ENCODE results near the gene CGREF1. TPM values are rescaled to one million over a fixed set of nuclear protein-coding genes. Genes with fewer than 3 reads are reported as not detected.

The CGREF1 gene
- total and polyA plus RNA-seq, 2 donors (not counting 3 experiments of a cell fraction or from before 2014, with no cell fraction given): 2.9 to 5.8 TPM

- POLR2A ChIA-PET: no interaction called here
- Histone ChIP-seq H3K4me3 (replicated peaks in 1 of 3; ENCODE audit: insufficient read depth in 1 of 3, low read depth in 1 of 3, low read length in 3 of 3) (no peak within 1 kb of the TSS), H3K27ac (ENCODE audit: insufficient read depth, low read depth, low read length) (no peak within 1 kb of the TSS), H3K79me2 (ENCODE audit: control insufficient read depth, insufficient read depth, low read length) (peaks cover under 1% of the 10 kb centered on the region), H3K36me3 (ENCODE audit: control insufficient read depth in 2 of 2, extremely low read depth in 1 of 2, insufficient read depth in 2 of 2, low read length in 2 of 2) (no peaks in the 10 kb centered on the region), H3K9me1 (replicated peaks; ENCODE audit: control insufficient read depth, extremely low read depth, insufficient read depth, low read length) (no peaks in the 10 kb centered on the region), H2AFZ (ENCODE audit: low read depth, low read length) (no peak within 1 kb of the TSS), H3K9me3 (replicated peaks; ENCODE audit: control insufficient read depth, insufficient read depth, low read length) (no peaks in the 10 kb centered on the region), H3K4me1 (ENCODE audit: control insufficient read depth, extremely low read depth, insufficient read depth, low read length) (no peaks in the 10 kb centered on the region), H3K27me3 (ENCODE audit: control insufficient read depth in 2 of 2, insufficient read depth in 2 of 2, low read length in 2 of 2) (peaks cover 3 to 14% of the 10 kb centered on the region in 2 experiments), H3K9ac (replicated peaks; ENCODE audit: extremely low read depth, insufficient read depth, low read length) (no peak within 1 kb of the TSS), H4K20me1 (replicated peaks; ENCODE audit: control insufficient read depth, extremely low read depth, insufficient read depth, low read length) (no peaks in the 10 kb centered on the region), H3K4me2 (ENCODE audit: insufficient read depth, low read length) (no peak within 1 kb of the TSS)
- FAIRE-seq (no peak), DNase-seq (ENCODE audit: low read depth, low spot score) (no peak)
- dilution Hi-C loops (cut with MboI; ENCODE audit: extremely low pct_ligation_motif_present, low sequenced_read_pairs) (no loop called here), intact Hi-C loops (cut with micrococcal nuclease) (no loop called here)
- TF ChIP-seq MAX (IDR thresholded peaks at IDR 0.05; ENCODE audit: insufficient read depth, insufficient read length) (no peak), EZH2 (IDR thresholded peaks at IDR 0.05; ENCODE audit: borderline replicate concordance, low read depth, low read length, severe bottlenecking) (no peak), FOS (IDR thresholded peaks at IDR 0.05; ENCODE audit: borderline replicate concordance, insufficient read depth, low read length) (no peak), JUN (IDR thresholded peaks at IDR 0.05; ENCODE audit: borderline replicate concordance, insufficient read depth, insufficient read length, low read depth) (no peak), POLR2AphosphoS5 (IDR thresholded peaks at IDR 0.05; ENCODE audit: insufficient read depth, low read depth, low read length) (no peak), POLR2A (IDR thresholded peaks at IDR 0.05; ENCODE audit: low read depth, low read length) (no peak), MYC (IDR thresholded peaks at IDR 0.05; ENCODE audit: low read depth, low read length) (no peak), GATA2 (IDR thresholded peaks at IDR 0.05; ENCODE audit: insufficient read depth, insufficient read length, low read depth, low read length) (no peak)
- TF ChIP-seq, protein P1, sequence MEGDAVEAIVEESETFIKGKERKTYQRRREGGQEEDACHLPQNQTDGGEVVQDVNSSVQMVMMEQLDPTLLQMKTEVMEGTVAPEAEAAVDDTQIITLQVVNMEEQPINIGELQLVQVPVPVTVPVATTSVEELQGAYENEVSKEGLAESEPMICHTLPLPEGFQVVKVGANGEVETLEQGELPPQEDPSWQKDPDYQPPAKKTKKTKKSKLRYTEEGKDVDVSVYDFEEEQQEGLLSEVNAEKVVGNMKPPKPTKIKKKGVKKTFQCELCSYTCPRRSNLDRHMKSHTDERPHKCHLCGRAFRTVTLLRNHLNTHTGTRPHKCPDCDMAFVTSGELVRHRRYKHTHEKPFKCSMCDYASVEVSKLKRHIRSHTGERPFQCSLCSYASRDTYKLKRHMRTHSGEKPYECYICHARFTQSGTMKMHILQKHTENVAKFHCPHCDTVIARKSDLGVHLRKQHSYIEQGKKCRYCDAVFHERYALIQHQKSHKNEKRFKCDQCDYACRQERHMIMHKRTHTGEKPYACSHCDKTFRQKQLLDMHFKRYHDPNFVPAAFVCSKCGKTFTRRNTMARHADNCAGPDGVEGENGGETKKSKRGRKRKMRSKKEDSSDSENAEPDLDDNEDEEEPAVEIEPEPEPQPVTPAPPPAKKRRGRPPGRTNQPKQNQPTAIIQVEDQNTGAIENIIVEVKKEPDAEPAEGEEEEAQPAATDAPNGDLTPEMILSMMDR (IDR thresholded peaks at IDR 0.05; ENCODE audit: extremely low read depth in 1 of 2, insufficient read depth in 1 of 2, low read depth in 1 of 2, low read length in 2 of 2): no peak
- no TSS peak for BruUV-seq (replicated peaks)
- CTCF ChIA-PET: no interaction called here
Measured at GRCh38 chr2:27139310-27139709, 20.4 kb upstream of the CGREF1 start, which contains the start of gene PRR30. Gene PRR30 (minus strand): TSS chr2:27139410. CDS start chr2:27138329, 1,081 bp downstream.

All from endothelial cell of umbilical vein (primary cell).